Glutamatergic neuron (in vitro differentiated cells): ENCODE data around the gene EFCAB8. TPM values are rescaled to one million over a fixed set of nuclear protein-coding genes. Genes with fewer than 3 reads are reported as not detected.

Source experiments
- DNase-seq: peaks from one replicate; pipeline ENCODE4 v3.0.0; 2022
- H3K27ac Mint-ChIP-seq: one replicate; pipeline ENCODE4 v1.8.0; 2020; ENCODE audit warnings: mild to moderate bottlenecking, mixed read lengths, inconsistent platforms; ENCODE audit not compliant: unreplicated experiment
- H3K27me3 Mint-ChIP-seq: one replicate; pipeline ENCODE4 v1.8.0; 2020; ENCODE audit warnings: mild to moderate bottlenecking, moderate library complexity, mixed read lengths, inconsistent platforms; ENCODE audit not compliant: unreplicated experiment
- H3K36me3 Mint-ChIP-seq: one replicate; pipeline ENCODE4 v1.8.0; 2020; ENCODE audit warnings: mild to moderate bottlenecking, mixed read lengths, inconsistent platforms; ENCODE audit not compliant: unreplicated experiment
- H3K4me1 Mint-ChIP-seq: one replicate; pipeline ENCODE4 v1.8.0; 2020; ENCODE audit warnings: mild to moderate bottlenecking, low read depth, mixed read lengths, inconsistent platforms; ENCODE audit not compliant: unreplicated experiment
- H3K4me3 Mint-ChIP-seq: one replicate; pipeline ENCODE4 v1.8.0; 2020; ENCODE audit warnings: mild to moderate bottlenecking, mixed read lengths, inconsistent platforms; ENCODE audit not compliant: unreplicated experiment
- H3K9me3 Mint-ChIP-seq: one replicate; pipeline ENCODE4 v1.8.0; 2020; ENCODE audit warnings: mild to moderate bottlenecking, moderate library complexity, mixed read lengths, inconsistent platforms; ENCODE audit not compliant: unreplicated experiment
- total RNA-seq: library from RNA; stranded (reverse); fragmentation: NEBNext Ultra II Directional; extraction: Animal tissue kit (Norgen Biotek cat#: 25700); gene quantifications from one replicate; pipeline ENCODE4 v1.2.1, GENCODE V29; 2021; ENCODE audit not compliant: unreplicated experiment
- TF ChIP-seq, protein P1 (sequence below): fragments of 200-600 bp; sonication (generic); IDR thresholded peaks from one replicate; pipeline ENCODE4 v1.5.0; 2021; ENCODE audit not compliant: partially characterized antibody, unreplicated experiment

Gene EFCAB8
- total RNA-seq, 1 donor from 2014 or later, result not detected

DNA sequence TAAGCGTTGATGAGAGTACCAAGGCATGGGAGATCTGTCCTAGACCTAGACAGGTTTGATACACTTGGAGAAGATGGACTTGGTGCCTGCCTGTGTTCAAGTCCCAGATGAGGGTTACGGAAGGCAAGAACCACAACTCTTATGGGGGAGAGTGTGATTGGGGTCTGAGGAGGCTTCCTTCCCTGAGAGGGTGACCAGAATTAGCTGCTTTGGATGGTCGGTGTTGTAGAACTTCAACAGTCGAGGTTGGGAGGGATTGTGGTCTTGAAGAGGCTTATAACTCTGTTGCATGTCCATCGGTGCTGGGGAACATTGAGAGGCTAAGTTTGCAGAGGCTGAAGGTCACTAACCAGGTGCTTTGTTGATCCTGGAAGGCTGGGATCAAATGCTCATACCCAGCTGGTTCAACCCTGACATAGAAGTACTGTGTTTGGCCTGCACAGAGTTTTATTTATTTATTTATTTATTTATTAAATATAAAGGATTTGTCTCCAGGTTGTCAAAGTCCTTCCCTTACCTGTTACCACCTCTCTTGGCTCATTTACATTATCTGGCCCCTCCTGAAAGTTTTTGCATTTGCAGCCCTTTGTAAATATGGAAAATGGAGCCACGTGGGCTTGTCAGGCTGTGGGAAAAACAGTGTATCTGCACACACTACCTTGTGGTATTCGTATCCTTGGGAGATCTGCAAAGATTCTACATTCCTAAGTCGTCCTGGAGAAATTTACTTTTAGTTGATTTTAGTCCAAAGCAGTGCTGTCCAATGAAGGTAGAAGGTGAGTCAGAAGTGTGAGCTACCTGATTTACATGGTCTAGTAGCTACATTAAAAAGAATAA lies 15.8 kb upstream of the EFCAB8 start:
- no peak overlapping the region for H3K4me3 Mint-ChIP-seq
- peaks cover 9% of the 10 kb centered on the region for H3K36me3 Mint-ChIP-seq
- TF ChIP-seq, protein P1, sequence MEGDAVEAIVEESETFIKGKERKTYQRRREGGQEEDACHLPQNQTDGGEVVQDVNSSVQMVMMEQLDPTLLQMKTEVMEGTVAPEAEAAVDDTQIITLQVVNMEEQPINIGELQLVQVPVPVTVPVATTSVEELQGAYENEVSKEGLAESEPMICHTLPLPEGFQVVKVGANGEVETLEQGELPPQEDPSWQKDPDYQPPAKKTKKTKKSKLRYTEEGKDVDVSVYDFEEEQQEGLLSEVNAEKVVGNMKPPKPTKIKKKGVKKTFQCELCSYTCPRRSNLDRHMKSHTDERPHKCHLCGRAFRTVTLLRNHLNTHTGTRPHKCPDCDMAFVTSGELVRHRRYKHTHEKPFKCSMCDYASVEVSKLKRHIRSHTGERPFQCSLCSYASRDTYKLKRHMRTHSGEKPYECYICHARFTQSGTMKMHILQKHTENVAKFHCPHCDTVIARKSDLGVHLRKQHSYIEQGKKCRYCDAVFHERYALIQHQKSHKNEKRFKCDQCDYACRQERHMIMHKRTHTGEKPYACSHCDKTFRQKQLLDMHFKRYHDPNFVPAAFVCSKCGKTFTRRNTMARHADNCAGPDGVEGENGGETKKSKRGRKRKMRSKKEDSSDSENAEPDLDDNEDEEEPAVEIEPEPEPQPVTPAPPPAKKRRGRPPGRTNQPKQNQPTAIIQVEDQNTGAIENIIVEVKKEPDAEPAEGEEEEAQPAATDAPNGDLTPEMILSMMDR, result no peak
- peaks cover 8% of the 10 kb centered on the region for H3K27me3 Mint-ChIP-seq
- peaks cover 9% of the 10 kb centered on the region for H3K4me1 Mint-ChIP-seq
- H3K27ac Mint-ChIP-seq, result no peak overlapping the region
- peaks cover 4% of the 10 kb centered on the region for H3K9me3 Mint-ChIP-seq
- no peak for DNase-seq

DNA sequence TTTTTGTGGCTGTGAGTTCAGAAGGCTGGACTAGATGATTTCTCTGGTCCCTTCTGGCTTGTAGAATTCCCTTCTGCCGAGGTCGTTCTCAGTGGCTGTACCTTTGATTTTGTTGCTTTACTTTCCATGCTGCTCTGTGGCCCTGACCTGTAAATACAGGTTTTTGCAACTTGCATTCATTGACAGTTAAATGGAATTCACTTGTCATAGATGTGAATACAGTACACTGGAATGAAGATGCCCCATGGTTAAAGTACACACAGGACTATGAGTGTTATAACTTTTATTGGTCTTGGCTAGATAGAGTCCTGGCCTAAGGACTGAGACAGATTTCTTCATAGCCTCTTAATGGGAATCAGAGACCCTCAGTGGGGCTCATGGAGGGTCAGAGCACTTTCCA lies 12.9 kb upstream of the EFCAB8 start:
- TF ChIP-seq, protein P1, result no peak
- peaks cover 5% of the 10 kb centered on the region for H3K36me3 Mint-ChIP-seq
- peaks cover 3% of the 10 kb centered on the region for H3K9me3 Mint-ChIP-seq
- H3K4me3 Mint-ChIP-seq, result no peak overlapping the region
- H3K27ac Mint-ChIP-seq, result no peak overlapping the region
- no peak for DNase-seq
- H3K27me3 Mint-ChIP-seq, result peaks cover 8% of the 10 kb centered on the region
- peaks cover 2% of the 10 kb centered on the region for H3K4me1 Mint-ChIP-seq

DNA sequence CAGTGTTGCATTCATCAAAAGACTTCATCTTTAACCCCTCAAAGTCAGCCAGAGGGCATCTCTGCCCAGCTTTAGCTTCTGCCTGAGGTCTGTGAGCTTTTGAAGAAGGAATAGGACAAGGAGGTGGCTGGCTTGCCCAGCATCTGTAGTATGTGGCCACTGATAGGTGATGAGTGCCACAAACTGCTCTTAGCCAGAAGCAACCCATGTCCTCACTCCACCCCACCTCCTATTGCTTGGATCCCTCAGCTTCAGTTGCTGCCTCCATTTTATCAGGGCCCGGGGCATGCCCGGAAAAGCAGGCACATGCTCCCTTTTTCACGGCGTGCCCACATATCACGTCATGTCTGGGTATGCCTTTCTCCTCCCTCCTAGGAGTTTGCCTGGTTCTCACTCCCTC lies 11.9 kb upstream of the EFCAB8 start:
- Mint-ChIP-seq H3K4me1 (peaks cover 2% of the 10 kb centered on the region), H3K4me3 (no peak overlapping the region), H3K27ac (no peak overlapping the region), H3K27me3 (peaks cover 6% of the 10 kb centered on the region), H3K9me3 (peaks cover 3% of the 10 kb centered on the region), H3K36me3 (peaks cover 5% of the 10 kb centered on the region)
- no peak for DNase-seq
- TF ChIP-seq, protein P1, result no peak

DNA sequence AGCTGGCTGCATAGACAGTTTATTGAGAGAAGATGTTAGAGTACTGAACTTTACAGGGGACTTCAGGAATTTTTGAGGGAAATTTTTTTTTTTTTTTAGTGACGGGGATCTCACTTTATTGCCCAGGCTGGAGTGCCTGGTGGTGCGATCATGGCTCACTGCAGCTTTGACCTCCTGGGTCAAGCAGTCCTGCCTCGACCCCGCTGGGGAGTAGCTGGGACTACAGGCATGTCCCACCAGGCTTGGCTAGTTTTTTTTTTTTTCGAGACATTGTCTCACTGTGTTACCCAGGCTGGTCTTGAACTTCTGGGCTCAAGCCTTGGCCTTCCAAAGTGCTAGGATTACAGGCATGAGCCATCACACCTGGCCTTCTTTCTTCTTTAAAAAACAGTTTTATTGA lies 10.8 kb upstream of the EFCAB8 start:
- DNase-seq, result no peak
- Mint-ChIP-seq H3K27me3 (peaks cover 2% of the 10 kb centered on the region), H3K27ac (no peak overlapping the region), H3K9me3 (no peaks in the 10 kb centered on the region), H3K4me3 (no peak overlapping the region), H3K4me1 (peaks cover 2% of the 10 kb centered on the region), H3K36me3 (no peaks in the 10 kb centered on the region)
- TF ChIP-seq, protein P1, result no peak

DNA sequence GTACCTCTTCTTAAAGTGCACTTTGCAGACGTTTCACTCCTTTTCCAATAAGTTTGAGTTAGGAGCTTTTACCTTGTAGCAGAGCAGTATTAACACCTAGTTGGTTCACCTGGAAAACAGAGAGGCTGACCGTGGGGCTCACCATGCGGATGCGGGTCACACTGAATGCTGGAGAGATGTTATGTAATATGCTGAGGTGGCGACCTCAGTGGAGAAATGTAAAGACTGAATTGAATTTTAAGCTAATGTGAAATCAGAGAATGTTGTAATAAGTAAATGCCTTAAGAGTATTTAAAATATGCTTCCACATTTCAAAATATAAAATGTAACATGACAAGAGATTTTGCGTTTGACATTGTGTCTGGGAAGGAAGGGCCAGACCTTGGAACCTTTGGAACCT lies 9.9 kb upstream of the EFCAB8 start:
- H3K27ac Mint-ChIP-seq, result no peak overlapping the region
- H3K4me3 Mint-ChIP-seq, result no peak overlapping the region
- H3K27me3 Mint-ChIP-seq, result peaks cover 2% of the 10 kb centered on the region
- TF ChIP-seq, protein P1, result no peak
- DNase-seq, result no peak
- no peaks in the 10 kb centered on the region for H3K36me3 Mint-ChIP-seq
- peaks cover 2% of the 10 kb centered on the region for H3K4me1 Mint-ChIP-seq
- H3K9me3 Mint-ChIP-seq, result no peaks in the 10 kb centered on the region
